WTC11 (cell line): ENCODE data around the gene CLIC3. TPM values are rescaled to one million over a fixed set of nuclear protein-coding genes. Genes with fewer than 3 reads are reported as not detected.

Source experiments
- ATAC-seq: fragments of 200-7000 bp; cut with Tn5 transposase; 2 replicates; pipeline ENCODE4 v1.10.0; 2021; ENCODE audit warnings: mild to moderate bottlenecking, moderate library complexity
- CTCF ChIA-PET: fragments of 300-600 bp; sonication (Branson Sonifier 250); formaldehyde crosslinking; loops from one replicate; lab custom pipeline; 2021; ENCODE audit warnings: antibody characterized with exemption; lab: Charles Lee
- POLR2A ChIA-PET: fragments of 350-600 bp; sonication (Branson Sonifier 250); formaldehyde crosslinking; loops from one replicate; lab custom pipeline; 2021; ENCODE audit warnings: antibody characterized with exemption; lab: Charles Lee
- DNase-seq: peaks from one replicate; pipeline ENCODE4 v3.0.0; 2021; ENCODE audit warnings: low spot score
- H3K27ac Mint-ChIP-seq: 2 replicates; pipeline ENCODE4 v1.8.0; 2021; ENCODE audit warnings: mixed read lengths
- H3K27me3 Mint-ChIP-seq: 2 replicates; pipeline ENCODE4 v1.8.0; 2021; ENCODE audit warnings: low read depth, mild to moderate bottlenecking, moderate library complexity, mixed read lengths
- H3K36me3 Mint-ChIP-seq: 2 replicates; pipeline ENCODE4 v1.8.0; 2021; ENCODE audit warnings: mixed read lengths
- H3K4me1 Mint-ChIP-seq: 2 replicates; pipeline ENCODE4 v1.8.0; 2022; ENCODE audit warnings: mixed read lengths
- H3K4me3 Mint-ChIP-seq: 2 replicates; pipeline ENCODE4 v1.8.0; 2021; ENCODE audit warnings: mild to moderate bottlenecking, moderate library complexity, mixed read lengths
- H3K9me3 Mint-ChIP-seq: 2 replicates; pipeline ENCODE4 v1.8.0; 2021; ENCODE audit warnings: mixed read lengths
- CREB1 ChIP-seq: sonication (generic); formaldehyde crosslinking; IDR thresholded peaks from 2 replicates; pipeline ENCODE4 v1.8.0; 2023; ENCODE audit warnings: mild to moderate bottlenecking, missing genetic modification reagents
- ELF4 ChIP-seq: sonication (generic); formaldehyde crosslinking; IDR thresholded peaks from 2 replicates; pipeline ENCODE4 v1.8.1; 2022; ENCODE audit warnings: low read depth, mild to moderate bottlenecking, moderate library complexity, missing genetic modification reagents
- ESRRA ChIP-seq: sonication (generic); formaldehyde crosslinking; IDR thresholded peaks from 2 replicates; pipeline ENCODE4 v1.8.1; 2022; ENCODE audit warnings: mild to moderate bottlenecking, missing genetic modification reagents, borderline replicate concordance
- ETV6 ChIP-seq: sonication (generic); formaldehyde crosslinking; IDR thresholded peaks from 2 replicates; pipeline ENCODE4 v1.8.1; 2022; ENCODE audit warnings: mild to moderate bottlenecking, missing genetic modification reagents
- JAZF1 ChIP-seq: fragments of 250-450 bp; sonication (Bioruptor Pico); IDR thresholded peaks from 2 replicates; pipeline ENCODE4 v1.9.0; 2021; ENCODE audit warnings: moderate library complexity, mild to moderate bottlenecking, inconsistent platforms
- JUN ChIP-seq: sonication (generic); formaldehyde crosslinking; IDR thresholded peaks from 2 replicates; pipeline ENCODE4 v1.8.0; 2023; ENCODE audit warnings: mild to moderate bottlenecking, missing genetic modification reagents
- MXD4 ChIP-seq: fragments of 250-450 bp; sonication (Bioruptor Pico); IDR thresholded peaks from 2 replicates; pipeline ENCODE4 v1.8.0; 2021; ENCODE audit warnings: mild to moderate bottlenecking, moderate library complexity, borderline replicate concordance
- NFATC4 ChIP-seq: fragments of 250-450 bp; sonication (Bioruptor Pico); IDR thresholded peaks from 2 replicates; pipeline ENCODE4 v1.9.0; 2021; ENCODE audit warnings: mild to moderate bottlenecking
- NR2C2 ChIP-seq: sonication (generic); formaldehyde crosslinking; IDR thresholded peaks from 2 replicates; pipeline ENCODE4 v1.8.0; 2022; ENCODE audit warnings: mild to moderate bottlenecking, missing genetic modification reagents
- ZNF138 ChIP-seq: sonication (generic); formaldehyde crosslinking; conservative IDR thresholded peaks from 2 replicates; pipeline ENCODE4 v1.8.1; 2022; ENCODE audit warnings: mild to moderate bottlenecking, moderate library complexity, missing genetic modification reagents
- ZNF219 ChIP-seq: sonication (generic); formaldehyde crosslinking; IDR thresholded peaks from 2 replicates; pipeline ENCODE4 v1.8.0; 2023; ENCODE audit warnings: missing genetic modification reagents, mild to moderate bottlenecking, borderline replicate concordance
- ZNF232 ChIP-seq: sonication (generic); formaldehyde crosslinking; IDR thresholded peaks from 2 replicates; pipeline ENCODE4 v1.8.0; 2022; ENCODE audit warnings: mild to moderate bottlenecking, missing genetic modification reagents
- ZNF317 ChIP-seq: sonication (generic); formaldehyde crosslinking; IDR thresholded peaks from 2 replicates; pipeline ENCODE4 v1.8.1; 2023; ENCODE audit warnings: low read depth, mild to moderate bottlenecking, moderate library complexity, missing genetic modification reagents, borderline replicate concordance
- total RNA-seq: library from RNA; stranded (reverse); gene quantifications from 3 replicates; pipeline ENCODE4 v1.2.3, GENCODE V29; 2021
- TF ChIP-seq, protein P1 (sequence below): sonication (generic); formaldehyde crosslinking; IDR thresholded peaks from 2 replicates; pipeline ENCODE4 v1.8.1; 2023; ENCODE audit warnings: mild to moderate bottlenecking, missing genetic modification reagents
- TF ChIP-seq, protein P2 (sequence below): fragments of 250-450 bp; sonication (Bioruptor Pico); IDR thresholded peaks from 2 replicates; pipeline ENCODE4 v2.1.2; 2022; ENCODE audit warnings: mild to moderate bottlenecking, moderate library complexity
- TF ChIP-seq, protein P3 (sequence below): fragments of 250-450 bp; sonication (Bioruptor Pico); IDR thresholded peaks from 2 replicates; pipeline ENCODE4 v1.9.0; 2021; ENCODE audit warnings: mild to moderate bottlenecking
- TF ChIP-seq, protein P4 (sequence below): sonication (generic); formaldehyde crosslinking; conservative IDR thresholded peaks from 2 replicates; pipeline ENCODE4 v1.8.1; 2022; ENCODE audit warnings: mild to moderate bottlenecking, missing genetic modification reagents
- TF ChIP-seq, protein P5 (sequence below): sonication (generic); formaldehyde crosslinking; IDR thresholded peaks from 2 replicates; pipeline ENCODE4 v1.8.0; 2023; ENCODE audit warnings: missing genetic modification reagents, mild to moderate bottlenecking, borderline replicate concordance
- TF ChIP-seq, protein P6 (sequence below): fragments of 250-450 bp; sonication (Bioruptor Pico); IDR thresholded peaks from 2 replicates; pipeline ENCODE4 v1.9.0; 2021; ENCODE audit warnings: mild to moderate bottlenecking
- TF ChIP-seq, protein P7 (sequence below): sonication (generic); formaldehyde crosslinking; IDR thresholded peaks from 2 replicates; pipeline ENCODE4 v1.8.1; 2023; ENCODE audit warnings: mild to moderate bottlenecking, moderate library complexity, missing genetic modification reagents
- TF ChIP-seq, protein P8 (sequence below): sonication (generic); formaldehyde crosslinking; IDR thresholded peaks from 2 replicates; pipeline ENCODE4 v1.8.1; 2022; ENCODE audit warnings: mild to moderate bottlenecking, moderate library complexity, missing genetic modification reagents

Gene CLIC3
- total RNA-seq, 1 experiment from 2014 or later: 0.31 TPM

DNA sequence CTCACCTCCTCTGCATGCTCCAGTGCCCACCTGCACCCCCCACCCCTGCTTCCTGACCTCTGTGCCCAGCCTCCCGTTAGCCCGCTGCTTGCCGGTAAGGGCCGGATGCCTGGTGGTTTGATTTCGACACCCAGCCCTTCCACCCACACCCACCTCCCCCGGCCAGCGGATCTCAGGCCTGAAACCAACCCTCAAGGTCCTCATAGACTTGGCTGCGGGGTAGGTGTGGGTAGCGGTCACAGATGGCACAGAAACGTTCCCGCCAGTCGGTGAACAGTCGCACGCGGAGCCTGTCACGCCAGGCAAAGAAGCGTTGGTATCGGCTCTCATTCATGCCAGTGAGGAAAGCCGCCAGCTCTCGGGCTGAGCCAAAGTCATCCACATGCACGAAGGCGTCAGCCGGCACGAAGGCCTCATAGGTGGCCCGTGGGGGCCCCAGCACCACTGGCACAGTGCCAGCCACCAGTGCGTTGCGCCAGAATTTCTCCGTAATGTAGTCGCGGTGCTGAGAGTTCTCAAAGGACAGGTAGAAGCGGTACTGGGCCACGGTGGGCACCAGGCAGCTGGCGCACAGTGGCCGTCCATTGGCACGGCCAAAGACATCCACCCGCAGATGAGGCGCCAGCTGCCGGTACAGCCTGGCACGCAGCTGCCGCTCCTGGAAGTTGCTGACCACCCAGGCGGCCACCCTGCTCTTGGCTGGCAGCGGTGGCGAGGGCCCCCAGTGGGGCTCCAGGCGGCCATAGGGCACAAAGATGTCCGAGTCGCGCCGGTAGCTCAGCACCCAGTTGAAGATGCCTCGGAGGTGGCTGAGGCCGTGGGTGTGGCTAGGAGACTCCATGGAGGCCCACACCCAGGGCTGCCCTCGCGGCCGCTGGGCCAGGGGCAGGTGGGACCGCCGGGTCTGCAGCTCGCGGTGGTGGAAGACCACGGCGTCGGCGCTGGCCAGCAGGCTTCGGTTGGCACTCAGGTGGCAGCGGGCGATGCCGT lies 34.5 kb upstream of the CLIC3 start (continued):
- TF ChIP-seq, protein P1, sequence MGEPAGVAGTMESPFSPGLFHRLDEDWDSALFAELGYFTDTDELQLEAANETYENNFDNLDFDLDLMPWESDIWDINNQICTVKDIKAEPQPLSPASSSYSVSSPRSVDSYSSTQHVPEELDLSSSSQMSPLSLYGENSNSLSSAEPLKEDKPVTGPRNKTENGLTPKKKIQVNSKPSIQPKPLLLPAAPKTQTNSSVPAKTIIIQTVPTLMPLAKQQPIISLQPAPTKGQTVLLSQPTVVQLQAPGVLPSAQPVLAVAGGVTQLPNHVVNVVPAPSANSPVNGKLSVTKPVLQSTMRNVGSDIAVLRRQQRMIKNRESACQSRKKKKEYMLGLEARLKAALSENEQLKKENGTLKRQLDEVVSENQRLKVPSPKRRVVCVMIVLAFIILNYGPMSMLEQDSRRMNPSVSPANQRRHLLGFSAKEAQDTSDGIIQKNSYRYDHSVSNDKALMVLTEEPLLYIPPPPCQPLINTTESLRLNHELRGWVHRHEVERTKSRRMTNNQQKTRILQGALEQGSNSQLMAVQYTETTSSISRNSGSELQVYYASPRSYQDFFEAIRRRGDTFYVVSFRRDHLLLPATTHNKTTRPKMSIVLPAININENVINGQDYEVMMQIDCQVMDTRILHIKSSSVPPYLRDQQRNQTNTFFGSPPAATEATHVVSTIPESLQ: no peak
- no peak for TF ChIP-seq ETV6
- TF ChIP-seq JUN (CRISPR knock-in tag): no peak
- TF ChIP-seq, protein P2, sequence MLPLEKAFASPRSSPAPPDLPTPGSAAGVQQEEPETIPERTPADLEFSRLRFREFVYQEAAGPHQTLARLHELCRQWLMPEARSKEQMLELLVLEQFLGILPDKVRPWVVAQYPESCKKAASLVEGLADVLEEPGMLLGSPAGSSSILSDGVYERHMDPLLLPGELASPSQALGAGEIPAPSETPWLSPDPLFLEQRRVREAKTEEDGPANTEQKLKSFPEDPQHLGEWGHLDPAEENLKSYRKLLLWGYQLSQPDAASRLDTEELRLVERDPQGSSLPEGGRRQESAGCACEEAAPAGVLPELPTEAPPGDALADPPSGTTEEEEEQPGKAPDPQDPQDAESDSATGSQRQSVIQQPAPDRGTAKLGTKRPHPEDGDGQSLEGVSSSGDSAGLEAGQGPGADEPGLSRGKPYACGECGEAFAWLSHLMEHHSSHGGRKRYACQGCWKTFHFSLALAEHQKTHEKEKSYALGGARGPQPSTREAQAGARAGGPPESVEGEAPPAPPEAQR (CRISPR knock-in tag): no peak
- TF ChIP-seq, protein P3, sequence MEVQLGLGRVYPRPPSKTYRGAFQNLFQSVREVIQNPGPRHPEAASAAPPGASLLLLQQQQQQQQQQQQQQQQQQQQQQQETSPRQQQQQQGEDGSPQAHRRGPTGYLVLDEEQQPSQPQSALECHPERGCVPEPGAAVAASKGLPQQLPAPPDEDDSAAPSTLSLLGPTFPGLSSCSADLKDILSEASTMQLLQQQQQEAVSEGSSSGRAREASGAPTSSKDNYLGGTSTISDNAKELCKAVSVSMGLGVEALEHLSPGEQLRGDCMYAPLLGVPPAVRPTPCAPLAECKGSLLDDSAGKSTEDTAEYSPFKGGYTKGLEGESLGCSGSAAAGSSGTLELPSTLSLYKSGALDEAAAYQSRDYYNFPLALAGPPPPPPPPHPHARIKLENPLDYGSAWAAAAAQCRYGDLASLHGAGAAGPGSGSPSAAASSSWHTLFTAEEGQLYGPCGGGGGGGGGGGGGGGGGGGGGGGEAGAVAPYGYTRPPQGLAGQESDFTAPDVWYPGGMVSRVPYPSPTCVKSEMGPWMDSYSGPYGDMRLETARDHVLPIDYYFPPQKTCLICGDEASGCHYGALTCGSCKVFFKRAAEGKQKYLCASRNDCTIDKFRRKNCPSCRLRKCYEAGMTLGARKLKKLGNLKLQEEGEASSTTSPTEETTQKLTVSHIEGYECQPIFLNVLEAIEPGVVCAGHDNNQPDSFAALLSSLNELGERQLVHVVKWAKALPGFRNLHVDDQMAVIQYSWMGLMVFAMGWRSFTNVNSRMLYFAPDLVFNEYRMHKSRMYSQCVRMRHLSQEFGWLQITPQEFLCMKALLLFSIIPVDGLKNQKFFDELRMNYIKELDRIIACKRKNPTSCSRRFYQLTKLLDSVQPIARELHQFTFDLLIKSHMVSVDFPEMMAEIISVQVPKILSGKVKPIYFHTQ (CRISPR knock-in tag): no peak
- no peak for TF ChIP-seq ESRRA (CRISPR knock-in tag)
- no peak for TF ChIP-seq ZNF138
- TF ChIP-seq, protein P4, sequence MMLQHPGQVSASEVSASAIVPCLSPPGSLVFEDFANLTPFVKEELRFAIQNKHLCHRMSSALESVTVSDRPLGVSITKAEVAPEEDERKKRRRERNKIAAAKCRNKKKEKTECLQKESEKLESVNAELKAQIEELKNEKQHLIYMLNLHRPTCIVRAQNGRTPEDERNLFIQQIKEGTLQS (CRISPR knock-in tag): no peak
- TF ChIP-seq, protein P5, sequence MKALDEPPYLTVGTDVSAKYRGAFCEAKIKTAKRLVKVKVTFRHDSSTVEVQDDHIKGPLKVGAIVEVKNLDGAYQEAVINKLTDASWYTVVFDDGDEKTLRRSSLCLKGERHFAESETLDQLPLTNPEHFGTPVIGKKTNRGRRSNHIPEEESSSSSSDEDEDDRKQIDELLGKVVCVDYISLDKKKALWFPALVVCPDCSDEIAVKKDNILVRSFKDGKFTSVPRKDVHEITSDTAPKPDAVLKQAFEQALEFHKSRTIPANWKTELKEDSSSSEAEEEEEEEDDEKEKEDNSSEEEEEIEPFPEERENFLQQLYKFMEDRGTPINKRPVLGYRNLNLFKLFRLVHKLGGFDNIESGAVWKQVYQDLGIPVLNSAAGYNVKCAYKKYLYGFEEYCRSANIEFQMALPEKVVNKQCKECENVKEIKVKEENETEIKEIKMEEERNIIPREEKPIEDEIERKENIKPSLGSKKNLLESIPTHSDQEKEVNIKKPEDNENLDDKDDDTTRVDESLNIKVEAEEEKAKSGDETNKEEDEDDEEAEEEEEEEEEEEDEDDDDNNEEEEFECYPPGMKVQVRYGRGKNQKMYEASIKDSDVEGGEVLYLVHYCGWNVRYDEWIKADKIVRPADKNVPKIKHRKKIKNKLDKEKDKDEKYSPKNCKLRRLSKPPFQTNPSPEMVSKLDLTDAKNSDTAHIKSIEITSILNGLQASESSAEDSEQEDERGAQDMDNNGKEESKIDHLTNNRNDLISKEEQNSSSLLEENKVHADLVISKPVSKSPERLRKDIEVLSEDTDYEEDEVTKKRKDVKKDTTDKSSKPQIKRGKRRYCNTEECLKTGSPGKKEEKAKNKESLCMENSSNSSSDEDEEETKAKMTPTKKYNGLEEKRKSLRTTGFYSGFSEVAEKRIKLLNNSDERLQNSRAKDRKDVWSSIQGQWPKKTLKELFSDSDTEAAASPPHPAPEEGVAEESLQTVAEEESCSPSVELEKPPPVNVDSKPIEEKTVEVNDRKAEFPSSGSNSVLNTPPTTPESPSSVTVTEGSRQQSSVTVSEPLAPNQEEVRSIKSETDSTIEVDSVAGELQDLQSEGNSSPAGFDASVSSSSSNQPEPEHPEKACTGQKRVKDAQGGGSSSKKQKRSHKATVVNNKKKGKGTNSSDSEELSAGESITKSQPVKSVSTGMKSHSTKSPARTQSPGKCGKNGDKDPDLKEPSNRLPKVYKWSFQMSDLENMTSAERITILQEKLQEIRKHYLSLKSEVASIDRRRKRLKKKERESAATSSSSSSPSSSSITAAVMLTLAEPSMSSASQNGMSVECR (CRISPR knock-in tag): no peak

DNA sequence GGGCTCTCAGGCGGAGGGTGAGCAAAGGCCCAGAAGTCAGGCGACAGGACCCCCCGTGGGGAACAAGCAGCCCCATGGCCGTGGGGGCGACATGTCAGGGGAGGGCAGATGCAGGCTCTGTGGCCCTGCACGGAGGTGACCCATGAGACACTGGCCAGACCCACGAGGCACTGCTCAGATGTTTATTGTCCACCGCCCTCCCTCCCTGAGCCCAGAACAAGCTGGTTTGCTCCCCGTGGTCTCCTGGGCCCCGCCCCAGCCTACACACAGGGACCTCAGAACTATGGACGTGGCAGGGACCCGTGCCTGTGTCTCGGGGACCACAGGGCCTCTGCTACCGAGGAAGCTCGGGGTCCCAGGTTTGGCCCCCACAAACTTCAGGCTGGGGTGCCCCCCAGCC lies 33.6 kb upstream of the CLIC3 start:
- H3K27me3 Mint-ChIP-seq: peaks cover 17% of the 10 kb centered on the region
- no peaks in the 10 kb centered on the region for H3K9me3 Mint-ChIP-seq
- H3K4me3 Mint-ChIP-seq: no peak overlapping the region
- TF ChIP-seq ZNF317 (CRISPR knock-in tag) (no peak), ELF4 (CRISPR knock-in tag) (no peak), ZNF232 (CRISPR knock-in tag) (no peak), NFATC4 (CRISPR knock-in tag) (no peak), NR2C2 (no peak), ZNF219 (CRISPR knock-in tag) (no peak), MXD4 (no peak), JAZF1 (CRISPR knock-in tag) (no peak), CREB1 (no peak)
- TF ChIP-seq, protein P6, sequence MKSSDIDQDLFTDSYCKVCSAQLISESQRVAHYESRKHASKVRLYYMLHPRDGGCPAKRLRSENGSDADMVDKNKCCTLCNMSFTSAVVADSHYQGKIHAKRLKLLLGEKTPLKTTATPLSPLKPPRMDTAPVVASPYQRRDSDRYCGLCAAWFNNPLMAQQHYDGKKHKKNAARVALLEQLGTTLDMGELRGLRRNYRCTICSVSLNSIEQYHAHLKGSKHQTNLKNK: no peak
- TF ChIP-seq, protein P7, sequence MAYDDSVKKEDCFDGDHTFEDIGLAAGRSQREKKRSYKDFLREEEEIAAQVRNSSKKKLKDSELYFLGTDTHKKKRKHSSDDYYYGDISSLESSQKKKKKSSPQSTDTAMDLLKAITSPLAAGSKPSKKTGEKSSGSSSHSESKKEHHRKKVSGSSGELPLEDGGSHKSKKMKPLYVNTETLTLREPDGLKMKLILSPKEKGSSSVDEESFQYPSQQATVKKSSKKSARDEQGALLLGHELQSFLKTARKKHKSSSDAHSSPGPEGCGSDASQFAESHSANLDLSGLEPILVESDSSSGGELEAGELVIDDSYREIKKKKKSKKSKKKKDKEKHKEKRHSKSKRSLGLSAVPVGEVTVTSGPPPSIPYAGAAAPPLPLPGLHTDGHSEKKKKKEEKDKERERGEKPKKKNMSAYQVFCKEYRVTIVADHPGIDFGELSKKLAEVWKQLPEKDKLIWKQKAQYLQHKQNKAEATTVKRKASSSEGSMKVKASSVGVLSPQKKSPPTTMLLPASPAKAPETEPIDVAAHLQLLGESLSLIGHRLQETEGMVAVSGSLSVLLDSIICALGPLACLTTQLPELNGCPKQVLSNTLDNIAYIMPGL (CRISPR knock-in tag): no peak
- TF ChIP-seq, protein P8, sequence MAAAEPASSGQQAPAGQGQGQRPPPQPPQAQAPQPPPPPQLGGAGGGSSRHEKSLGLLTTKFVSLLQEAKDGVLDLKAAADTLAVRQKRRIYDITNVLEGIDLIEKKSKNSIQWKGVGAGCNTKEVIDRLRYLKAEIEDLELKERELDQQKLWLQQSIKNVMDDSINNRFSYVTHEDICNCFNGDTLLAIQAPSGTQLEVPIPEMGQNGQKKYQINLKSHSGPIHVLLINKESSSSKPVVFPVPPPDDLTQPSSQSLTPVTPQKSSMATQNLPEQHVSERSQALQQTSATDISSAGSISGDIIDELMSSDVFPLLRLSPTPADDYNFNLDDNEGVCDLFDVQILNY (CRISPR knock-in tag): no peak
- no peak for ATAC-seq
- no peak overlapping the region for H3K27ac Mint-ChIP-seq
- ChIA-PET CTCF (interaction anchor here (0.6 to 4.1 kb wide), 91 partner anchors 9 to 429 kb away, joined by 3 to 58 read pairs (median 7); partner anchors contain the start of genes AJM1, CCDC183, CLIC3 and CYSRT1), POLR2A (no interaction called here)
- DNase-seq: no peak
- 0 out of 2 replicates have a peak, but pooled peaks cover 2% of the 10 kb centered on the region for H3K4me1 Mint-ChIP-seq
- no peaks in the 10 kb centered on the region for H3K36me3 Mint-ChIP-seq
